Measurements from ENCODE around the gene TMEM176A.

DNA sequence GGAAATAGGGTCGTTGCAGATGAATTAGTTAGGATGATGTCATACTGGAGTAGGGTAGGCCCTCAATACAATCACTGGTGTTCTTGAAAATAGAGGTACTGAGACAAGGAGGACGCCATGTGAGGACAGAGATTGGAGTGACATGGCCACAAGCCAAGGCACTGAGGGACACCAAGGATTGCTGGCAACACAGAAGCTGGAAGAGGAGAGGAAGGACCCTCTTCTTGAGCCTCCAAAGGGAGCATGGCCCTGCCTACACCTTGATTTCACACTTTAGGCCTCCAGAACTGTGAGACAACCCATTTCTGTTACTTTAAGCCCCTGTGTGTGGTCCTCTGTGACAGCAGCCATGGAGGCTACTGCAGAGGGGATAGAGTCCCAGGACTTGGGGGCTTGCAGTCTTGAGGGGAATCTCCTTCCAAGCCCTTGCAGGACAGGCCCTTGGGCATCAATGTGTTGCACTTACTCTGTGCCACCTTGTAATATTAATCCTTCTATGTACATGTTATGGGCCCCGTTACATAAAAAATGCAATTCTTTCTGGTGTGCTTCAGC, 48.1 kb downstream of the TMEM176A start:
- TF ChIP-seq, protein P1, sequence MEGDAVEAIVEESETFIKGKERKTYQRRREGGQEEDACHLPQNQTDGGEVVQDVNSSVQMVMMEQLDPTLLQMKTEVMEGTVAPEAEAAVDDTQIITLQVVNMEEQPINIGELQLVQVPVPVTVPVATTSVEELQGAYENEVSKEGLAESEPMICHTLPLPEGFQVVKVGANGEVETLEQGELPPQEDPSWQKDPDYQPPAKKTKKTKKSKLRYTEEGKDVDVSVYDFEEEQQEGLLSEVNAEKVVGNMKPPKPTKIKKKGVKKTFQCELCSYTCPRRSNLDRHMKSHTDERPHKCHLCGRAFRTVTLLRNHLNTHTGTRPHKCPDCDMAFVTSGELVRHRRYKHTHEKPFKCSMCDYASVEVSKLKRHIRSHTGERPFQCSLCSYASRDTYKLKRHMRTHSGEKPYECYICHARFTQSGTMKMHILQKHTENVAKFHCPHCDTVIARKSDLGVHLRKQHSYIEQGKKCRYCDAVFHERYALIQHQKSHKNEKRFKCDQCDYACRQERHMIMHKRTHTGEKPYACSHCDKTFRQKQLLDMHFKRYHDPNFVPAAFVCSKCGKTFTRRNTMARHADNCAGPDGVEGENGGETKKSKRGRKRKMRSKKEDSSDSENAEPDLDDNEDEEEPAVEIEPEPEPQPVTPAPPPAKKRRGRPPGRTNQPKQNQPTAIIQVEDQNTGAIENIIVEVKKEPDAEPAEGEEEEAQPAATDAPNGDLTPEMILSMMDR (IDR thresholded peaks at IDR 0.05; ENCODE audit: low read depth, low read length): no peak
- TF ChIP-seq MYC (IDR thresholded peaks at IDR 0.05; ENCODE audit: low read depth, low read length): no peak

All from NB4 (cell line).